NCI-H187 (cell line): Measurements from ENCODE around the gene IFT20.

Experiments used
- DNase-seq, 2 experiments: peaks; one replicate each; lab custom pipeline; 2025; lab: John Stamatoyannopoulos, UW

Gene IFT20

GRCh38 chr17:28335201-28335958, at the start of gene IFT20, which contains the start of gene TNFAIP1:
Gene IFT20, minus strand, starts transcription at chr17:28335472. Its CDS starts 3,487 bp downstream, at chr17:28331985.
Gene TNFAIP1, plus strand, starts transcription at chr17:28335761. Its CDS starts 3,761 bp downstream, at chr17:28339522.
- peak; percentile 86 to 98 for DNase-seq

- no peak for DNase-seq
Observed at GRCh38 chr17:28385037-28385400, 49.7 kb upstream of the IFT20 start.

GRCh38 chr17:28384281-28385036, 49.2 kb upstream of the IFT20 start:
- peak; percentile 36 to 85 for DNase-seq

GRCh38 chr17:28381141-28381825, 46.0 kb upstream of the IFT20 start:
- no peak for DNase-seq

- no peak for DNase-seq
Observed at GRCh38 chr17:28379814-28380801, 44.8 kb upstream of the IFT20 start.

GRCh38 chr17:28372945-28373274, 37.6 kb upstream of the IFT20 start:
- no peak for DNase-seq

- DNase-seq, result no peak
Observed at GRCh38 chr17:28372203-28372944, 37.1 kb upstream of the IFT20 start.

- peak; percentile 48 to 89 for DNase-seq
Observed at GRCh38 chr17:28371245-28372202, 36.3 kb upstream of the IFT20 start, which contains the start of gene SARM1. Gene SARM1, plus strand, starts transcription at chr17:28371694. Its CDS starts 339 bp downstream, at chr17:28372033.

GRCh38 chr17:28370744-28371103, 35.5 kb upstream of the IFT20 start:
- no peak for DNase-seq

GRCh38 chr17:28370035-28370743, 34.9 kb upstream of the IFT20 start, which contains the start of gene VTN:
Gene VTN, minus strand, starts transcription at chr17:28370307. Its CDS starts 104 bp downstream, at chr17:28370203.
- no peak for DNase-seq

- DNase-seq, result no peak
Observed at GRCh38 chr17:28369684-28370034, 34.4 kb upstream of the IFT20 start.

GRCh38 chr17:28368915-28369683, 33.8 kb upstream of the IFT20 start:
- DNase-seq, result no peak

GRCh38 chr17:28368306-28368831, 33.1 kb upstream of the IFT20 start:
- no peak for DNase-seq

GRCh38 chr17:28367641-28368305, 32.5 kb upstream of the IFT20 start:
- DNase-seq, result no peak

GRCh38 chr17:28366605-28367004, 31.3 kb upstream of the IFT20 start:
- no peak for DNase-seq

GRCh38 chr17:28365487-28365886, 30.2 kb upstream of the IFT20 start:
- no peak for DNase-seq

- no peak for DNase-seq
Observed at GRCh38 chr17:28364665-28365363, 29.5 kb upstream of the IFT20 start, which contains the start of gene SEBOX. Gene SEBOX, minus strand, starts transcription at chr17:28365199. Its CDS starts 48 bp downstream, at chr17:28365151.
